Body of pancreas (tissue), 4 donors: Measurements from ENCODE around the gene PPP4R2.

Experiments
- CTCF ChIP-seq, 7 experiments: fragments of 450-650 bp in 4 of 7; fragments of 200-600 bp in 3 of 7; sonication (generic) in 3 of 7; IDR thresholded peaks; one replicate each; pipeline ENCODE4 v1.5.1; 2016 to 2019; ENCODE audit warnings: antibody characterized with exemption in 7 of 7
- POLR2A ChIP-seq, 3 donors: fragments of 450-650 bp; IDR thresholded peaks; one replicate each; pipeline ENCODE4 v1.6.1; 2016; ENCODE audit warnings: antibody characterized with exemption in 3 of 3, mild to moderate bottlenecking in 2 of 3

DNA sequence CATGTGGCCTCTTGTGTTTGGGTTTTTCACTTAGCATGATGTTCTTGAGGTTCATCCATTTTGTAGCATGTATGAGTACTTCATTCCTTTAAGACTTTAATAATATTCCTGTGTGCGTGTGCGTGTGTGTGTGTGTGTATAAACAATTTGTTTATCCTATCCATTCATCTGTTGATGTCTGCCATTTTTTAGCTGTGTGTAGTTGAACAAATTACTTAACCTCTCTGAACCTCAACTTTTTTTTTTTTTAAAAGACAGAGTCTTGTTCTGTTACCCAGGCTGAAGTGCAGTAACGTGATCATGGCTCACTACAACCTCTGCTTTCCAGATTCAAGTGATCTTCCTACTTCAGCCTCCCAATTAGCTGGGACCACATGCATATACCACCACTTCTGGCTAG, 112.1 kb downstream of the PPP4R2 start:
- TF ChIP-seq CTCF (IDR thresholded peaks at IDR 0.05) (no peak), POLR2A (IDR thresholded peaks at IDR 0.05) (no peak)
